H1 (cell line): ENCODE measurements around the gene P2RX5. TPM values are rescaled to one million over a fixed set of nuclear protein-coding genes. Genes with fewer than 3 reads are reported as not detected.

Experiments
- CTCF ChIA-PET: fragments of 300-600 bp; sonication (Branson Sonifier 250); formaldehyde crosslinking; loops from one replicate; lab custom pipeline; 2021; ENCODE audit not compliant: partially characterized antibody; lab: Charles Lee
- POLR2A ChIA-PET: fragments of 300-600 bp; sonication (Branson Sonifier 250); formaldehyde crosslinking; loops from one replicate; lab custom pipeline; 2021; ENCODE audit warnings: inconsistent platforms; ENCODE audit not compliant: partially characterized antibody; lab: Charles Lee
- DNase-seq, 2 experiments: peaks; one replicate each; pipeline versions ENCODE4 v3.0.0 to v3.0.0-alpha.2; 2010 to 2022; ENCODE audit warnings: low spot score in 2 of 2, low read depth in 1 of 2, mixed read lengths in 1 of 2
- FAIRE-seq: peaks from 2 replicates; lab custom pipeline; 2011; peaks lifted over from hg19 to GRCh38; lab: Jason Lieb, UNC
- H2AFZ ChIP-seq: 2 replicates; pipeline ENCODE4 v1.8.1; 2012; ENCODE audit warnings: low read length, inconsistent platforms
- H2AK5ac ChIP-seq: 2 replicates; pipeline ENCODE4 v1.6.1; 2013; ENCODE audit warnings: low read depth, low read length
- H2BK120ac ChIP-seq: replicated peaks from 2 replicates; pipeline ENCODE3; 2013; ENCODE audit warnings: low read depth, low read length, inconsistent platforms
- H2BK12ac ChIP-seq: 2 replicates; pipeline ENCODE4 v1.6.1; 2013; ENCODE audit warnings: low read depth, low read length
- H2BK15ac ChIP-seq: 2 replicates; pipeline ENCODE4 v1.6.1; 2013; ENCODE audit warnings: low read length
- H2BK20ac ChIP-seq: 2 replicates; pipeline ENCODE4 v1.6.1; 2013; ENCODE audit warnings: low read length
- H2BK5ac ChIP-seq: 2 replicates; pipeline ENCODE4 v1.6.1; 2013; ENCODE audit warnings: low read depth, low read length
- H3K14ac ChIP-seq: 2 replicates; pipeline ENCODE4 v1.6.1; 2013; ENCODE audit warnings: inconsistent platforms; ENCODE audit not compliant: insufficient read length
- H3K18ac ChIP-seq: 2 replicates; pipeline ENCODE4 v1.6.1; 2013; ENCODE audit warnings: low read length; ENCODE audit errors: extremely low read depth
- H3K23ac ChIP-seq: 2 replicates; pipeline ENCODE4 v1.6.1; 2013; ENCODE audit warnings: inconsistent platforms; ENCODE audit not compliant: insufficient read length
- H3K23me2 ChIP-seq: 2 replicates; pipeline ENCODE4 v1.6.1; 2013; ENCODE audit warnings: low read depth, low read length
- H3K27ac ChIP-seq: 2 replicates; pipeline ENCODE4 v1.6.1; 2011; ENCODE audit warnings: low read depth, low read length, inconsistent platforms
- H3K27me3 ChIP-seq, 4 experiments: replicated peaks in 1 of 4; 1 replicate in 1 of 4; 2 replicates in 3 of 4; pipeline versions ENCODE4 v1.6.1 to v1.8.1; 2011 to 2013; ENCODE audit warnings: low read length in 3 of 4, mild to moderate bottlenecking in 3 of 4, inconsistent platforms in 2 of 4, mixed read lengths in 2 of 4, moderate library complexity in 1 of 4; ENCODE audit not compliant: control insufficient read depth in 3 of 4, insufficient read depth in 3 of 4; ENCODE audit errors: extremely low read depth in 1 of 4
- H3K36me3 ChIP-seq, 4 experiments: 2 replicates each; pipeline versions ENCODE4 v1.6.1 to v1.8.1; 2011 to 2013; ENCODE audit warnings: mild to moderate bottlenecking in 4 of 4, low read length in 3 of 4, moderate library complexity in 2 of 4, control low read depth in 1 of 4, inconsistent platforms in 1 of 4; ENCODE audit not compliant: insufficient read depth in 4 of 4, control insufficient read depth in 2 of 4
- H3K4ac ChIP-seq: replicated peaks from 2 replicates; pipeline ENCODE3; 2013; ENCODE audit warnings: low read length, low read depth, mixed read lengths, inconsistent platforms; ENCODE audit not compliant: insufficient read length
- H3K4me1 ChIP-seq, 4 experiments: replicated peaks in 1 of 4; 1 replicate in 1 of 4; 2 replicates in 3 of 4; pipeline versions ENCODE4 v1.6.1 to v1.8.1; 2011 to 2013; ENCODE audit warnings: low read length in 3 of 4, inconsistent platforms in 2 of 4, mixed read lengths in 1 of 4; ENCODE audit not compliant: insufficient read depth in 4 of 4, control insufficient read depth in 3 of 4
- H3K4me2 ChIP-seq, 2 experiments: 2 replicates each; pipeline versions ENCODE4 v1.6.1 to v1.8.1; 2011 to 2013; ENCODE audit warnings: low read depth in 2 of 2, low read length in 2 of 2, control low read depth in 1 of 2, inconsistent platforms in 1 of 2, mild to moderate bottlenecking in 1 of 2; ENCODE audit not compliant: insufficient read depth in 1 of 2
- H3K4me3 ChIP-seq, 4 experiments: fragments of 200-600, 300-600 bp in 1 of 4; sonication (generic), shearing (Covaris generic), sonication (Bioruptor Twin) in 1 of 4; 2 replicates each; pipeline versions ENCODE4 v1.5.1 to v1.8.1; 2011 to 2016; ENCODE audit warnings: low read length in 4 of 4, low read depth in 3 of 4, control low read depth in 2 of 4, inconsistent platforms in 2 of 4, mild to moderate bottlenecking in 2 of 4, mixed read lengths in 1 of 4, moderate library complexity in 1 of 4; ENCODE audit not compliant: insufficient read depth in 2 of 4; ENCODE audit errors: extremely low read depth in 1 of 4
- H3K56ac ChIP-seq: replicated peaks from 2 replicates; pipeline ENCODE3; 2013; ENCODE audit warnings: low read depth, mild to moderate bottlenecking, mixed read lengths, low read length, inconsistent platforms; ENCODE audit not compliant: insufficient read length
- H3K79me1 ChIP-seq: 2 replicates; pipeline ENCODE4 v1.6.1; 2013; ENCODE audit warnings: low read depth, low read length, control low read depth
- H3K79me2 ChIP-seq, 2 experiments: 2 replicates each; pipeline versions ENCODE4 v1.6.1 to v1.8.1; 2012 to 2013; ENCODE audit warnings: low read length in 2 of 2, mild to moderate bottlenecking in 2 of 2, inconsistent platforms in 1 of 2; ENCODE audit not compliant: insufficient read depth in 2 of 2, control insufficient read depth in 1 of 2
- H3K9ac ChIP-seq, 4 experiments: replicated peaks in 1 of 4; 1 replicate in 1 of 4; 2 replicates in 3 of 4; pipeline versions ENCODE4 v1.6.1 to v1.8.1; 2011 to 2013; ENCODE audit warnings: low read depth in 3 of 4, low read length in 3 of 4, control low read depth in 2 of 4, mild to moderate bottlenecking in 2 of 4, moderate library complexity in 2 of 4, inconsistent platforms in 1 of 4; ENCODE audit errors: extremely low read depth in 1 of 4
- H3K9me3 ChIP-seq, 2 experiments: 2 replicates each; pipeline versions ENCODE4 v1.6.1 to v1.8.1; 2012 to 2013; ENCODE audit warnings: mild to moderate bottlenecking in 2 of 2, moderate library complexity in 2 of 2, control low read depth in 1 of 2, inconsistent platforms in 1 of 2, low read depth in 1 of 2, low read length in 1 of 2, mixed read lengths in 1 of 2; ENCODE audit not compliant: insufficient read depth in 2 of 2
- H4K20me1 ChIP-seq, 2 experiments: replicated peaks in 1 of 2; 2 replicates each; pipeline versions ENCODE3 to v1.8.1; 2011 to 2013; ENCODE audit warnings: inconsistent platforms in 2 of 2, low read length in 2 of 2, mild to moderate bottlenecking in 1 of 2; ENCODE audit not compliant: insufficient read depth in 2 of 2, control insufficient read depth in 1 of 2
- H4K5ac ChIP-seq: 2 replicates; pipeline ENCODE4 v1.6.1; 2013; ENCODE audit warnings: low read length, low read depth, mixed read lengths, inconsistent platforms; ENCODE audit not compliant: insufficient read length
- H4K8ac ChIP-seq: 2 replicates; pipeline ENCODE4 v1.8.0; 2013; ENCODE audit warnings: mild to moderate bottlenecking, moderate library complexity, low read length, inconsistent platforms; ENCODE audit not compliant: insufficient read depth; ENCODE audit errors: extremely low read depth
- H4K91ac ChIP-seq: replicated peaks from 2 replicates; pipeline ENCODE3; 2013; ENCODE audit warnings: low read length, mixed read lengths, inconsistent platforms; ENCODE audit not compliant: insufficient read length
- EZH2 ChIP-seq: fragments of 200-600 bp; sonication (generic); IDR thresholded peaks from 2 replicates; pipeline ENCODE4 v1.7.1; 2012; ENCODE audit warnings: low read depth, mild to moderate bottlenecking, moderate library complexity, low read length, inconsistent platforms; ENCODE audit not compliant: severe bottlenecking
- HDAC2 ChIP-seq, 2 experiments: fragments of 300-600 bp in 1 of 2; sonication (generic) in 1 of 2; IDR thresholded peaks; 2 replicates each; pipeline ENCODE4 v1.6.1; 2011 to 2012; ENCODE audit warnings: low read depth in 2 of 2, low read length in 2 of 2, mild to moderate bottlenecking in 2 of 2, moderate library complexity in 2 of 2, borderline replicate concordance in 1 of 2, inconsistent platforms in 1 of 2
- JUND ChIP-seq: IDR thresholded peaks from 2 replicates; pipeline ENCODE4 v1.6.1; 2011; ENCODE audit warnings: mild to moderate bottlenecking, improper control_type of control experiment, low read length
- WGBS, 2 experiments: shearing (Covaris generic) in 1 of 2; methylation state at CpG; one replicate each; pipeline versions ENCODE4 v1.1.6 to v1.1.7; 2013 to 2015; ENCODE audit warnings: low lambda C conversion rate in 2 of 2, mixed read lengths in 2 of 2, inconsistent platforms in 1 of 2, low coverage in 1 of 2, missing lambda C conversion rate in 1 of 2; ENCODE audit not compliant: insufficient replicate concordance in 2 of 2, insufficient coverage in 1 of 2, insufficient read length in 1 of 2; ENCODE audit errors: extremely low coverage in 1 of 2, missing lambda C conversion rate in 1 of 2; 5-methylcytosine and 5-hydroxymethylcytosine counted together
- polyA plus RNA-seq, 7 experiments: library from polyadenylated mRNA; depleted of rRNA in 3 of 7; stranded (reverse) in 5 of 7; unstranded in 2 of 7; fragments of >200 nt in 5 of 7; fragments of 200-250 nt in 2 of 7; gene quantifications; 1 replicate in 5 of 7; 2 replicates in 1 of 7; 4 replicates in 1 of 7; pipeline versions ENCODE4 v1.2.1 to v1.2.3, GENCODE V29; 2011 to 2013; ENCODE audit warnings: missing spikeins in 2 of 7, mixed read lengths in 2 of 7
- total RNA-seq: library from RNA; stranded (reverse); fragmentation: NEBNext Ultra II Directional; extraction: Animal tissue kit (Norgen Biotek cat#: 25700); gene quantifications from 2 replicates; pipeline ENCODE4 v1.2.1, GENCODE V29; 2021

Gene P2RX5
- total and polyA plus RNA-seq, 2 of the 8 experiments (the other 6 are each of a cell fraction or from before 2014, with no cell fraction given) = 12.0 to 15.6 TPM

- TF ChIP-seq HDAC2 (IDR thresholded peaks at IDR 0.05; ENCODE audit: borderline replicate concordance in 1 of 2, low read depth in 2 of 2, low read length in 2 of 2) (no peak), EZH2 (no peak), JUND (no peak)
- CTCF ChIA-PET = interaction anchor here (0.6 to 1.2 kb wide), 4 partner anchors 11 to 57 kb away, joined by 3 to 4 read pairs (median 3); partner anchors contain the start of gene TRPV1
- H3K27me3 ChIP-seq = no peaks in the 10 kb centered on the region
These were observed 63.7 kb downstream of the P2RX5 start for GRCh38 chr17:3632287-3632686.

More at GRCh38 chr17:3632287-3632686, 63.7 kb downstream of the P2RX5 start:
- H4K8ac ChIP-seq = 0 out of 2 replicates have a peak overlapping the region, but pooled peaks have one; percentile 35
- H3K9me3 ChIP-seq = no peaks in the 10 kb centered on the region
- peaks cover 2 to 12% of the 10 kb centered on the region in 2 experiments for H4K20me1 ChIP-seq
- H2BK12ac ChIP-seq = no peak overlapping the region
- no peak overlapping the region for H3K9ac ChIP-seq
- WGBS, 2 experiments = 92% methylated on average over 7 of the region's 7 CpGs; no CpG with 5 or more reads in 1 of the 2 experiments
- no peak overlapping the region for H3K4ac ChIP-seq
- H3K4me3 ChIP-seq = no peak overlapping the region
- no peak overlapping the region for H4K91ac ChIP-seq
- H3K4me1 ChIP-seq = peaks cover 0 to 3% (median 0%) of the 10 kb centered on the region in 4 experiments; a peak in 1 of 7 replicates
- H3K18ac ChIP-seq = no peak overlapping the region
- H3K36me3 ChIP-seq = peaks cover 2 to 25% (median 9%) of the 10 kb centered on the region in 4 experiments; a peak in 6 of 8 replicates
- no peak overlapping the region for H2BK5ac ChIP-seq
- no peak overlapping the region for H2AK5ac ChIP-seq
- no peak overlapping the region for H3K23ac ChIP-seq
- POLR2A ChIA-PET = interaction anchor here (1.8 kb wide), 1 partner anchor 13 kb away, joined by 3 read pairs; no protein-coding TSS in a partner anchor
- H2BK20ac ChIP-seq = no peak overlapping the region
- no peak overlapping the region; the same call in 1 of the 2 replicates for H3K27ac ChIP-seq
- no peak for FAIRE-seq
- no peak overlapping the region for H2AFZ ChIP-seq
- H3K79me1 ChIP-seq = peaks cover 6% of the 10 kb centered on the region; the same call in 1 of the 2 replicates
- no peak overlapping the region for H3K14ac ChIP-seq
- no peak overlapping the region for H2BK120ac ChIP-seq
- no peak overlapping the region for H4K5ac ChIP-seq
- no peak overlapping the region for H2BK15ac ChIP-seq
- peaks cover 0 to 20% of the 10 kb centered on the region in 2 experiments; a peak in 2 of 4 replicates for H3K79me2 ChIP-seq
- H3K23me2 ChIP-seq = peaks cover 6% of the 10 kb centered on the region; the same call in 1 of the 2 replicates
- no peak overlapping the region for H3K56ac ChIP-seq
- no peak for DNase-seq
- H3K4me2 ChIP-seq = no peak overlapping the region
